ENCODE data around the gene SSBP3. TPM values are rescaled to one million over a fixed set of nuclear protein-coding genes. Genes with fewer than 3 reads are reported as not detected.

Gene SSBP3
- total and polyA plus RNA-seq, 2 of the 13 experiments (the other 11 are each of a cell fraction or from before 2014, with no cell fraction given), result 8.5 to 17.6 TPM

DNA sequence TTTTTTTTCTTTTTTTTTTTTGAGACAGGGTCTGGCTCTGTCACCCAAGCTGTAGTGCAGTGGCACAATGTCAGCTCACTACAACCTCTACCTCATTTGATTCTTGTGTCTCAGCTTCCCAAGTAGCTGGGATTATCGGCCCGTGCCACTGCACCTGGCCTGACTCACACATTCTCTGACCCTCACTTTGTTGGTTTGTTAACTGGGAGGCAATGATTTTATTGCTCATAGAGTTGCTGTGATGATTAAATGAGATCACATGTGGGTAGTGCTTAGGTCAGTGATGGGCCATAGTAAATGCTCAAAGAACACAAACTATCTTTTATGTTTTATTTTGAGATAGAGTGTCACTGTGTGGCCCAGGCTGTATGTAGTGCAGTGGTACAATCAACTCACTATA lies 47.3 kb upstream of the SSBP3 start:
- ATAC-seq (no peak), DNase-seq (ENCODE audit: low spot score) (no peak), FAIRE-seq (no peak)
- Histone ChIP-seq H3K9me3 (ENCODE audit: low read length) (no peaks in the 10 kb centered on the region), H2AFZ (ENCODE audit: low read length) (no peak overlapping the region), H3K4me1 (ENCODE audit: insufficient read depth, low read length) (no peaks in the 10 kb centered on the region), H3K36me3 (replicated peaks in 1 of 2; ENCODE audit: control insufficient read depth in 1 of 2, insufficient read depth in 2 of 2, low read length in 2 of 2) (no peaks in the 10 kb centered on the region), H3K27ac (ENCODE audit: extremely low read length, insufficient read depth, low read length) (no peak overlapping the region), H3K4me2 (ENCODE audit: low read depth, low read length) (no peak overlapping the region), H3K79me2 (ENCODE audit: insufficient read depth, low read length) (no peaks in the 10 kb centered on the region), H4K20me1 (ENCODE audit: insufficient read depth, low read length) (no peaks in the 10 kb centered on the region), H3K27me3 (ENCODE audit: control insufficient read depth in 1 of 2, insufficient read depth in 2 of 2, low read length in 2 of 2) (no peaks in the 10 kb centered on the region; a peak in 1 of 5 replicates), H3K9ac (ENCODE audit: insufficient read depth, low read depth, low read length) (no peak overlapping the region), H3K4me3 (replicated peaks in 1 of 3; ENCODE audit: insufficient read depth in 1 of 3, low read depth in 2 of 3, low read length in 3 of 3) (no peak overlapping the region)
- WGBS (ENCODE audit: low lambda C conversion rate), result 90% methylated on average over 2 of the region's 2 CpGs
- TF ChIP-seq HNRNPH1 (optimal IDR thresholded peaks at IDR 0.05; ENCODE audit: low read depth, low read length), result no peak
- no peak for TF ChIP-seq SNRNP70 (IDR thresholded peaks at IDR 0.05; ENCODE audit: low read depth, low read length)
- TF ChIP-seq ZNF121 (CRISPR knock-in tag; IDR thresholded peaks at IDR 0.05), result no peak
- no peak for TF ChIP-seq ZNF879 (CRISPR knock-in tag; IDR thresholded peaks at IDR 0.05)
- TF ChIP-seq EHMT2 (IDR thresholded peaks at IDR 0.05; ENCODE audit: borderline replicate concordance, low read depth, low read length), result no peak
- TF ChIP-seq, protein P1, sequence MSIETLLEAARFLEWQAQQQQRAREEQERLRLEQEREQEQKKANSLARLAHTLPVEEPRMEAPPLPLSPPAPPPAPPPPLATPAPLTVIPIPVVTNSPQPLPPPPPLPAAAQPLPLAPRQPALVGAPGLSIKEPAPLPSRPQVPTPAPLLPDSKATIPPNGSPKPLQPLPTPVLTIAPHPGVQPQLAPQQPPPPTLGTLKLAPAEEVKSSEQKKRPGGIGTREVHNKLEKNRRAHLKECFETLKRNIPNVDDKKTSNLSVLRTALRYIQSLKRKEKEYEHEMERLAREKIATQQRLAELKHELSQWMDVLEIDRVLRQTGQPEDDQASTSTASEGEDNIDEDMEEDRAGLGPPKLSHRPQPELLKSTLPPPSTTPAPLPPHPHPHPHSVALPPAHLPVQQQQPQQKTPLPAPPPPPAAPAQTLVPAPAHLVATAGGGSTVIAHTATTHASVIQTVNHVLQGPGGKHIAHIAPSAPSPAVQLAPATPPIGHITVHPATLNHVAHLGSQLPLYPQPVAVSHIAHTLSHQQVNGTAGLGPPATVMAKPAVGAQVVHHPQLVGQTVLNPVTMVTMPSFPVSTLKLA (IDR thresholded peaks at IDR 0.05), result no peak
- TF ChIP-seq ZFP37 (CRISPR knock-in tag; IDR thresholded peaks at IDR 0.05; ENCODE audit: borderline replicate concordance), result no peak
- no peak for TF ChIP-seq RBFOX2 (IDR thresholded peaks at IDR 0.05; ENCODE audit: low read depth, low read length)
- TF ChIP-seq CHD2 (IDR thresholded peaks at IDR 0.05; ENCODE audit: low read depth, low read length), result no peak
- TF ChIP-seq NR2F1 (CRISPR knock-in tag; IDR thresholded peaks at IDR 0.05), result no peak
- TF ChIP-seq, protein P2, sequence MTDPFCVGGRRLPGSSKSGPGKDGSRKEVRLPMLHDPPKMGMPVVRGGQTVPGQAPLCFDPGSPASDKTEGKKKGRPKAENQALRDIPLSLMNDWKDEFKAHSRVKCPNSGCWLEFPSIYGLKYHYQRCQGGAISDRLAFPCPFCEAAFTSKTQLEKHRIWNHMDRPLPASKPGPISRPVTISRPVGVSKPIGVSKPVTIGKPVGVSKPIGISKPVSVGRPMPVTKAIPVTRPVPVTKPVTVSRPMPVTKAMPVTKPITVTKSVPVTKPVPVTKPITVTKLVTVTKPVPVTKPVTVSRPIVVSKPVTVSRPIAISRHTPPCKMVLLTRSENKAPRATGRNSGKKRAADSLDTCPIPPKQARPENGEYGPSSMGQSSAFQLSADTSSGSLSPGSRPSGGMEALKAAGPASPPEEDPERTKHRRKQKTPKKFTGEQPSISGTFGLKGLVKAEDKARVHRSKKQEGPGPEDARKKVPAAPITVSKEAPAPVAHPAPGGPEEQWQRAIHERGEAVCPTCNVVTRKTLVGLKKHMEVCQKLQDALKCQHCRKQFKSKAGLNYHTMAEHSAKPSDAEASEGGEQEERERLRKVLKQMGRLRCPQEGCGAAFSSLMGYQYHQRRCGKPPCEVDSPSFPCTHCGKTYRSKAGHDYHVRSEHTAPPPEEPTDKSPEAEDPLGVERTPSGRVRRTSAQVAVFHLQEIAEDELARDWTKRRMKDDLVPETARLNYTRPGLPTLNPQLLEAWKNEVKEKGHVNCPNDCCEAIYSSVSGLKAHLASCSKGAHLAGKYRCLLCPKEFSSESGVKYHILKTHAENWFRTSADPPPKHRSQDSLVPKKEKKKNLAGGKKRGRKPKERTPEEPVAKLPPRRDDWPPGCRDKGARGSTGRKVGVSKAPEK (CRISPR knock-in tag; IDR thresholded peaks at IDR 0.05; ENCODE audit: borderline replicate concordance), result no peak
- TF ChIP-seq, protein P3, sequence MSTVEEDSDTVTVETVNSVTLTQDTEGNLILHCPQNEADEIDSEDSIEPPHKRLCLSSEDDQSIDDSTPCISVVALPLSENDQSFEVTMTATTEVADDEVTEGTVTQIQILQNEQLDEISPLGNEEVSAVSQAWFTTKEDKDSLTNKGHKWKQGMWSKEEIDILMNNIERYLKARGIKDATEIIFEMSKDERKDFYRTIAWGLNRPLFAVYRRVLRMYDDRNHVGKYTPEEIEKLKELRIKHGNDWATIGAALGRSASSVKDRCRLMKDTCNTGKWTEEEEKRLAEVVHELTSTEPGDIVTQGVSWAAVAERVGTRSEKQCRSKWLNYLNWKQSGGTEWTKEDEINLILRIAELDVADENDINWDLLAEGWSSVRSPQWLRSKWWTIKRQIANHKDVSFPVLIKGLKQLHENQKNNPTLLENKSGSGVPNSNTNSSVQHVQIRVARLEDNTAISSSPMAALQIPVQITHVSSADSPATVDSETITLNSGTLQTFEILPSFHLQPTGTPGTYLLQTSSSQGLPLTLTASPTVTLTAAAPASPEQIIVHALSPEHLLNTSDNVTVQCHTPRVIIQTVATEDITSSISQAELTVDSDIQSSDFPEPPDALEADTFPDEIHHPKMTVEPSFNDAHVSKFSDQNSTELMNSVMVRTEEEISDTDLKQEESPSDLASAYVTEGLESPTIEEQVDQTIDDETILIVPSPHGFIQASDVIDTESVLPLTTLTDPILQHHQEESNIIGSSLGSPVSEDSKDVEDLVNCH (CRISPR knock-in tag; IDR thresholded peaks at IDR 0.05), result no peak
- TF ChIP-seq, protein P4, sequence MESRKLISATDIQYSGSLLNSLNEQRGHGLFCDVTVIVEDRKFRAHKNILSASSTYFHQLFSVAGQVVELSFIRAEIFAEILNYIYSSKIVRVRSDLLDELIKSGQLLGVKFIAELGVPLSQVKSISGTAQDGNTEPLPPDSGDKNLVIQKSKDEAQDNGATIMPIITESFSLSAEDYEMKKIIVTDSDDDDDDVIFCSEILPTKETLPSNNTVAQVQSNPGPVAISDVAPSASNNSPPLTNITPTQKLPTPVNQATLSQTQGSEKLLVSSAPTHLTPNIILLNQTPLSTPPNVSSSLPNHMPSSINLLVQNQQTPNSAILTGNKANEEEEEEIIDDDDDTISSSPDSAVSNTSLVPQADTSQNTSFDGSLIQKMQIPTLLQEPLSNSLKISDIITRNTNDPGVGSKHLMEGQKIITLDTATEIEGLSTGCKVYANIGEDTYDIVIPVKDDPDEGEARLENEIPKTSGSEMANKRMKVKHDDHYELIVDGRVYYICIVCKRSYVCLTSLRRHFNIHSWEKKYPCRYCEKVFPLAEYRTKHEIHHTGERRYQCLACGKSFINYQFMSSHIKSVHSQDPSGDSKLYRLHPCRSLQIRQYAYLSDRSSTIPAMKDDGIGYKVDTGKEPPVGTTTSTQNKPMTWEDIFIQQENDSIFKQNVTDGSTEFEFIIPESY (CRISPR knock-in tag; IDR thresholded peaks at IDR 0.05), result no peak
- BruUV-seq (replicated peaks), result no TSS peak
- in situ Hi-C loops (cut with HindIII; ENCODE audit: extremely low pct_ligation_motif_present, low pct_unique_long_range_greater_than_20kb) (no loop called here), intact Hi-C loops (cut with micrococcal nuclease; ENCODE audit: unreplicated experiment) (no loop called here)
- POLR2A ChIA-PET, result no interaction called here
- CTCF ChIA-PET (ENCODE audit: low intra/inter-chr PET ratio, low total read pairs), result no interaction called here
